ENCODE measurements around the gene LRP1B.

Gene LRP1B

DNA sequence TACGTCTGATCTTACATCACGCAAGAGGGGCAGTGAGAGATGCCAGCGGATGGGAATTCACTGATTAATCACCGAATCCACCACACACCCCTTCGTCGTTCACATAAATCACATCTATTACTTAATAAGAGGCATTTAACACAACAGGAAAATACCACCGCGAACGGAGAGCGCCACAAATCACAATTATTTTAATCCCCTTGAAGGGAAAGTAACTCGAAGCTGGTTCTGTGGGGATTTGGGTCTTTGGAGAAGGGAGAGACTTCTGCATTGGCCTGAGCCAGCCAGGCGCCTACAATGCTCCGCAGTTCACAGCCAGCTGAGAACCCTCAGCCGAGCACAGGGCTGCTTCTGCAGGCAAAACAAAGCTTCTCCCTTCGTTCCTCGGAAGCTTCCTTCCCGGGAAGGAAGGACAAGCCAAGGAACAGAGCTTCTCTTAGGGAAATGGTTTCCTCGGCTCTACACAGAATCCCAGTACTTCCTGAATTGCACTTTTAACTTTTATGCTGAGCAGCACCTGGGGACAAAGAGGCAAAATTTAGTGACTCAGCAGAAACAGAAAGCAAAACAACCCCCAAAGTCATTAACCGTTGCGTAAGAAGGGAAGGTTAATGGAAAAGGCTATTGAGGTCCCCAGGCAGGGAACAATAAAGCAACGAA is at the start of gene LRP1B:
LRP1B (minus strand) TSS at position 7 of the 660 bp plus-strand sequence. CDS start 287 bp downstream, outside the sequence.
- DNase-seq: no peak

DNA sequence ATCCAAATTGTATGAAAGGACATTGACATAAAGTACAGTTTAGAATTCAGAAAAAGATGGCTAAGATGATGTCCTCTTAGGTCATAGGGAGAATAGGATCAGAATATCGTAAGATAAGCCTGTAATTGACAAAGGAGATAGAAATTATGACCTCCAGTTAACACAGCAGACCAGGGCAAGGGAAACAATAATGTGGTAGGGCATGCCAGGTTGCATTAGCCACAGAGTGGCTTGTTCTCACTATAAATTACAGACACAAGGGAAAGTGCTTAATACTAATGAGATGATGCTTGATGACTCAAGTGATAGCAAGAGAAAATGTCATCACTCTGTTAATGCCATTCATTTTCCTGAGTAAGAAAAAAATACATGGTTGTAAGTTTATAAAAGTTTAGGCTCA is 48.9 kb upstream of the LRP1B start:
- DNase-seq: no peak

DNA sequence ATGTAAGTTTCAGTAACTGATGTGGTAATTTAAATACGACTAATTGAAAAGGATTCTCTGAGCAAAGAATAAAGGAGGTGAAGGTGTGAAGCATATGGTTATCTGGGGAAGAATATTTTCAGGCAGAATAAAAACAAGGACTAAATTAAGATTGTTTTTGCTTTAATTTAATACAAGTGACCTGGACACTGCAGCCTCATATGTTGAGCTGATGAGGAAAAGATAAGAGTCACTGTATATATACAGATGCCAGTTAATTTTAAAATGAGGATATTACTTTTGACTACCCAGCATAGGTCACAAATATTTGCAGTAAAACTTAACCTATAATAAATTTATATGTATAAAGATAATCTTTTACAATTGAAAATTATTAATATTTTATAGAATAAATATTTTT is 47.8 kb upstream of the LRP1B start:
- DNase-seq: no peak

- DNase-seq: no peak
Observed at GRCh38 chr2:142176941-142177340, 46.1 kb upstream of the LRP1B start.

DNA sequence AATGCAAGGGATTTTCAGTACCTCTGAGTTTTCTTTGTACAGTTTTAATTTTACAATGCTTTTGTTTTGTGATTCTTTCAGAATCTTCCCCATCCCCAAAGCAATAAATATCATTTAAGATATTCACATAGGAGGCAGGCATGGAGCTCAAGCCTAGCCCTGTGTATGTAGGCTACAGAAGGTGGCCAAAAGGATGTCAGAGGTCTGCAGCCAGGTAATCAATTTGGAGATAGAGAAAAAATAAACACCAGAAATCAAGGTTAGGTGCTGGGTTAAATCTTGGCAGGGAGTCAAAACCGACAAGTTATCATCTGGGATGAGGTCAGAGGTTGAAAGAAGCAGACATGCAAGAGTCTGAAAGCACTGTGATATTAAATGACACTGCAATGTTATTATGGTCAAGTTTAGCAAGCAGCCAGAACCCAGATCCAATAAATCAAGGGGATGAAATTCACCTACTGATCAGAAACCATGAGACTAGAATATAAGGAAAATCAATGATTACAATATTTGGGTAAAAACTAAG is 45.1 kb upstream of the LRP1B start:
- no peak for DNase-seq

- no peak for DNase-seq
Observed at GRCh38 chr2:142174176-142174575, 43.4 kb upstream of the LRP1B start.

DNA sequence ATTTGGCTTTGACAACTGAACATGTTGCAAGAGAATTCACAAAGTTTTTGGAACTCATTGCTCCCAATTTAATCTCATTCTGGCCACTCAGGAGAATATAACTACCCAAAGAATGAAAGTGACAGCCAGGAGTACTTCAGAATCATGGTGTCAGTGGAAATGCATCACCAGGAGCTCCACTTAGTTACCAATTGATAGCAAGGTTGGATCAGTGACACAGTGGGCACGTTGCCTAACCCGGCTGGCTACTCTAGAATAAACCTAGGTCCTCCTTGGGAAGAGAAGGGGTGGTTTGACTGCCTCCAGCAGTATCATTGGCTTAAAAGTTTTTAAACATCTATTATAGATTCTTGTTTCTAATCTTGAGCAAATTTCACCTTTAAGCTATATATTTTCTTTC is 40.0 kb upstream of the LRP1B start:
- no peak for DNase-seq

DNA sequence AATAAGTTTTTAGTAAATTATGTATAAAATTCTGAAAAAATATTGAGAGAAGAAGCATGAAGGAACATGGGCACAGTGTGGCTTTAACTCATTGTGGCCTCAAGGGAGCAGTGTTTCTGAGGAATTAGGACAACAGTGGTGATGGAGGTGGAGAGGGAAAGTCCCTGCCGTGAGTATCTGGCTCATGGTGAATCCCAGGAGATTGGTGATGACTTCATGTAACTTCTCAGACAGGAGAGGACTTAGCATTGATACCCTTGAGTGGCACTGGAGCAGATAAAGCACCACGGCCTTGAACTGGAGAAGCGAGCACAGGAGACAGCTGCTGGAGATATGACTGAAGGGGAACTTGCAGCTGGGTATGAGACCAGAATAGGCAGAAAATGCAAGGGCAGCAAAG is 35.0 kb upstream of the LRP1B start:
- DNase-seq: no peak

DNA sequence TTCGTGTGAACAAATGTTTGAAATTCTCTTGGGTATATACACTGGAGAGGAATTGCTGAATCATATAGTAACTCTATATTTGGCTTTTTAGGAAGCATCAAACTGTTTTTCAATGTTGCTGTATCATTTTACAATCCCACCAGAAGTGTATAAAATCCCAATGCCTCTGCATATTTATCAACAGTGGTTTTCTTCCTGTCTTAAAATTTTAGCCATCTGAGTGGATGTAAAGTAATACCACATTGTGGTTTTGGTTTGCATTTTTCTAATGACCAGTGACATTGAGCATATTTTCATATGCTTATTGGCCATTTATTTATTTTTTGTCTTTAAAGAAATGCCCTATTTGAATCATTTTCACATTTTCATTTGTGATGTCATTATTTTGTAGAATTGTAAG is 22.8 kb upstream of the LRP1B start:
- no peak for DNase-seq

DNA sequence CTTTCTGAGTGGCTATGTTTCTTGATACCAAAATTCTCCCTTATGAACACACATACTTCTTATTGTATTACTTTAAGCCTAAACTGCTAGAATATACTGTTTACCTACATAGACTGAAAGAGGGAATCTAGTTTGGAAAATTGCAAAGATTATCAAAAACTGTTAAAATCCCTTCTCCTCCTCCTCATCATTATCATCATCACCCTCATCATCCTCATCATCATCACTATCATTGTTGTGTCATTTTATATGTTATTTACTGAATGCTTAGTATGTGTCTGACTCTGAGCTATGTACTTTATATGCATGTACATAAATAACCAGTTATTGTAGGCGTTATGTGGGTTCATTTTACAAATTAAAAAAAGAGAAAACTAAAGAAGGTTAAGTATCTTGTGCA is 19.6 kb upstream of the LRP1B start:
- DNase-seq: no peak

DNA sequence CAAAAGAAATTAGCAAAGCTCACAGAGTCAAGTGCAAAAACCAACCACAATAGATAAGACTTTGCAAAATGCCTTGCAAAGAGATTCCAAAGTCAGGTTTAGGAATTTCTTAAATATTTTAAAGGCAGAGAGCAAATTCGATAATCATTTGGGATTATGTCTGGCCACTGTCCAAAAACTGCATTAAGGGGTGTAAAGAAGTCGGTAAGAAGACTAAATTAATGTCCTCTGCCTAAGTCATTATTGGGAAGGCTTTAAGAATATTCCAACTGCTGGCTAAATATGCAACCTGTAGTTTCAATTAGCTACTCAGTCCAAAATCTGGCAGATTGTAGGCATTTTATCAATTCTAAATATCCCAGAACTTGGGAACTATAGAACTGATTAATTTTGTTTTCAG is 13.7 kb upstream of the LRP1B start:
- DNase-seq: no peak

DNA sequence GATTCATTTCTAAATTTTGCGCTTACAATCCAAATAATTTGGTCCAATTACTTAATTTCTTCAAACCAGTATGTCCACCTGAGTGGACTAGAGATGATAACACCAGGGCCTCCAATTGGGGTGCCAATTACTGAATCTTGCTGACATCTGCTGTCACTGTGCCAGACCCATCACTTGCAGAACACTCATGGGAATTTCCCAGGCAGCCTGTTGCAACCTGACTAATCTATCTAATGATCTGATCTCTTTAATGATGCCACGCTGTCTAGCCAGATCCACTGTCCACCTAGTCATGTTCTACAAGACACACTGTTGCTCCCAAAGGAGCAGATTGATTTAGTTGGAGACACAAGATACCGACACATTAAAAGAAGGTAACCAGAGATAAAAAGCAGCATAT is 11.8 kb upstream of the LRP1B start:
- DNase-seq: no peak

- DNase-seq: no peak
Observed at GRCh38 chr2:142140434-142140845, 9.6 kb upstream of the LRP1B start.

- no peak for DNase-seq
Observed at GRCh38 chr2:142139384-142139783, 8.6 kb upstream of the LRP1B start.

DNA sequence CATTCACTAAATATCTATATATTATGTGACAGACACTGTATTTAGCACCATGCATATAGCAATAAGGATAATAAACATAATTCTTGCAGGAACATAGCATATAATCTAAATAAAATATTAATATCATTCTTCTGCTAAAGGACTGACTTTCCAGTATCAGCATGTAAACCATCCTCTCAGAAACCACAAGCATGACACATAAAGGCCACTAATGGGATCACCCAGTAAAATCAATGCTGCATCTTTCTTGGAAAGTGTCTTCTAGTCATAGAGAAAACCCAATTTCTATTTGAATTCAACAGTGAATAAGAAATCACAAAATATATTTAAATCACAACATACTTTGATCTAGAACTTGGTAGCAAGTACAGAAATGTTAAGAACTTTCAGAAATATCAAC is 5.8 kb upstream of the LRP1B start:
- DNase-seq: no peak

GRCh38 chr2:142134911-142135310 is 4.1 kb upstream of the LRP1B start:
- DNase-seq: no peak

DNA sequence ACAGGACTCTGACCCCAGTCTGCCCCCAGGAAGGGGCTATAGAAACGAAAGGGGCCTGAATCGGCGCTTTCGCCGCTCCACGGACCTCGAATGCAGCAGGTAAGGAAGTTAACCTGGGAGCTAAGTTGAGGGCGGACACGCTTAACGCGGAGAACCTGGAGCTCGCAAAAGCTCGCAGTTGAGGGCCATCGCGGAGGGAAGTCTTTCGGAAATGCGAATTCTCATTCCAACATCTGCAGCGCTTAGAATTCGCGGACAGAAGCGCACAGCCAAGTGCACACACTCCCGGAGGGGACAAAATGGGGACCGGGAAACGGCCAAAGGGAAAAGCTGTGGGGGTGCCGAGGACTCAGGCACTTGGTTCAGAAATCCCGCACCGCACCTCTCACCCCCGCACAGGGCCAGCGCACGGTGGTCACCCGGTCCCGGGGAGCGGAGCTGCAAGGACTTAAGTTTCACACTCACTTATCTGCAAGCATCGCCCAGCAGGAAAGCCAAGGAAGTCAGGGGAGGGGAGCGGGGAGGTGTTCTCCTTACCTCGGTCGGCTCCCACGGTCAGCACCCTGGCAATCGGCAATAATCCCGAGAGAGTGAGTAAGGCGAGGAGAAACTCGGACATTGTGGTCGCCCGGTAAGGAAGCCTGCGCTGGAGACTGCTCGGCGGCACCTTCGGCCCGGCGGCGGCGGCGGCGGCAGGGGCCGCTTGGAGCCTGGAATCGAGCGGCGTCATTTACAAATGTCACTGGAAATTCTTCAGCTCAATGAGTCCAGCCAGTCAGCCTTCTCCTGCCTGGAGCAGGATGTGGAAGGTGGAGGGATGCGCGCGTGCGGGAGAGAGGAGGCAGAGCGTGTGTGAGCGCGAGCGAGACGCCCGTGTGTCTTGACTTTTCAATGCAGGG is 456 bp downstream of the LRP1B start:
- DNase-seq: no peak

- no peak for DNase-seq
Observed at GRCh38 chr2:142128105-142128504, 2.7 kb downstream of the LRP1B start.

DNA sequence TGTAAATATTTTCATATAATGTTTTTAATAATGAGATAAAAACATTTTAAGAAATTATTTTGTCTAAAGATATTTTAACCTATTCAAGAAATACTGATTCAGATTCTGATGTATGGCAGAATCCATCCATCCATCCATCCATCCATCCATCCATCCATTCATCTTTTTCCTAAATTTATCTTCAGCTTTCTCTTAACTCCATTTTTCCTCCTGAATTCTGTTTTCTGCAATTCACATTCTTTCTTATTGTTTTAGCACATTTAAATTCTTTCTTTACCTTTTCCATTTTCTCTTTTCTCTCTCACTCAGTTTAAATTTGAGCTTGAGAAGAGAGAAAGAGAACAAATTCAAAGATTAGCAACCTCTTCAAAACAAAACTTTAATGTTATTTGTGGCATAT is 3.6 kb downstream of the LRP1B start:
- no peak for DNase-seq

GRCh38 chr2:142124706-142125105 is 6.1 kb downstream of the LRP1B start:
- no peak for DNase-seq

DNA sequence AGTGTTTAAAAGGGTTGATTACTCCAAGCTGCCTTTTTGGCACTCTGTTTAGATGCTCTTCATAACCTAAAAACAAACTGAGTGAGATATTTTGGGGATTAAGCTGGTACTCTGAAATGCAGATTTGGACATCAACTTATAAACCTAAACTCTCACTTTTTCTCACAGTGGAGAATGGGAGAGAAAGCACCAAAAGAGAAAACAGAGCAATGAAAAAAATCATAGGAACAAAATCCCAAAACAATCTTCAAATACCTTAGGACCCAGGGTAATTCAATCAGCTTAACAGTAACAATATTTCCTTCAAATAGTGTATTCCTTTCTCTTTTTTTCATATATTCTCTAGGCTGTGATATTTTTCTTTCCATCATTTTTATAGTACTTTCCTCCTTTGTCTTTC is 11.5 kb downstream of the LRP1B start:
- DNase-seq: no peak

- no peak for DNase-seq
Observed at GRCh38 chr2:142112757-142113221, 18.0 kb downstream of the LRP1B start.

DNA sequence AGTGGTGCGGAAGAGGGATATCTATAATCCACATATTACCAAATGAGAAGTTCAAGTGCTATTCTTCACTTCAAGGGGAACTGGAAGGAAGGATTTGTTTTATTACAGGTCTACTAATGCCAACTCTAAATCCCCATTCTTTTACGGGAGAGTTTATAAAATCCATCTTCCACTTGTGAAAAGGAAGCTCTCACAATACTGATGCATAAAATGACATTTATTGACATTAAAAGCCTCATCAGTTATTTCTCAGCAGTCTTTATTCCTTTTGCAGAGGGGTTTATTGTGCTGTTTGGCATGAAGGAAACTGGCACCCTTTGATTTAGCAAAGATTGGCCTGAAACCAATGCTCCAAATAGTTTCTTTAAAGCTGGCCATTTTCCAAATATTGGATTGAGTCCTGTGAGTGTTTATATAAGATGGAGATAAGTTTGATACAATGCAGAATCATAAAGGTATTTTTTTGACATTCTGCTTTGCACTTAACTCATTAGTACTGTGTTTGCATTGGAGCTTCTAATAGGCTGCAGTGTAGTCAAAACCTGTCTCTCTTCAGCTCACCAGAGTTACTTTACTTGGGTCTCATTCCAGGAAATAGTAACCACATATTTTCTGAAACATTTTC is 26.6 kb downstream of the LRP1B start:
- DNase-seq: no peak

- no peak for DNase-seq
Observed at GRCh38 chr2:142100970-142101369, 29.8 kb downstream of the LRP1B start.
